Renal cortical epithelial cell (primary cell): Measurements from ENCODE around the gene CBX8. TPM values are rescaled to one million over a fixed set of nuclear protein-coding genes. Genes with fewer than 3 reads are reported as not detected.

Experiments used
- DNase-seq: peaks from one replicate; pipeline ENCODE4 v3.0.0-alpha.2; 2011; ENCODE audit warnings: low read depth
- total RNA-seq: library from RNA; depleted of rRNA; stranded (reverse); fragments of >200 nt; gene quantifications from 2 replicates; pipeline ENCODE4 v1.2.3, GENCODE V29; 2014

CBX8 gene
- total RNA-seq, 1 donor from 2014 or later, result 7.8 TPM

DNA sequence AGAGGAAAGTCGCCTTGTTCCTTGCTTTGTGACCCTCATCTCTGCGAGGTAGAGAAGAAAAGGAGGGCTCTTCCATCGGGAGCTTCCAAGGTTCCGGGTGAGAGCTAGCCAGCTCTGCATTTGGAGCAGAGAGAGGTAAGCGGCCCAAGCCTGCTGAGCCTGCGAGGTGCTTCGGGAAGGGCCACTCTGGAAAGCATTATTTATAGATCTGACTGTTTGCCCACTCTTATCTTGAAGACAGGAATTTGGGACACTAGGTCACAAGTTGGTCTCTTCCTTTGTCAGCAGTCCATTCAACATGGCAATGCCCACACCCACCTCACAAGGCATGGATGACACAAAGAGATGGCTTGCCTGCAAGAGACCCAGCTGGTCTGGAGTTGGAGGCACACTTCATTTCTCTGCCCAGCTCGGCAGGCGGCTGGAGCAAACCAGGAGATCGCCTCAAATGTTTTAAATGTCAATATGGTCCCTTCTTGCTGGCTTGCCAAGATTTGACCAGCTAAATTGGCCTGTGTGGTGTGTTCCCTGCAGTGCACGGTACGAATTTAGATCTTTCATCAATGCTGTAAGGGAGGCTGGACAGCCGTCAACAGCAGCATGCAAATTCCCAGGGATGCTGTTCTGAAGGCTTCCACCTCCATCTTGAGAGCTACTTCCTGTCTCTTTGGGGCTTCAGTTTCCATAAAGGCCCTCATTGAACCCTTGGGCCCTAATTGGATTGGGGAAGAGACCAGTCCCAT, 22.8 kb upstream of the CBX8 start:
- no peak for DNase-seq

DNA sequence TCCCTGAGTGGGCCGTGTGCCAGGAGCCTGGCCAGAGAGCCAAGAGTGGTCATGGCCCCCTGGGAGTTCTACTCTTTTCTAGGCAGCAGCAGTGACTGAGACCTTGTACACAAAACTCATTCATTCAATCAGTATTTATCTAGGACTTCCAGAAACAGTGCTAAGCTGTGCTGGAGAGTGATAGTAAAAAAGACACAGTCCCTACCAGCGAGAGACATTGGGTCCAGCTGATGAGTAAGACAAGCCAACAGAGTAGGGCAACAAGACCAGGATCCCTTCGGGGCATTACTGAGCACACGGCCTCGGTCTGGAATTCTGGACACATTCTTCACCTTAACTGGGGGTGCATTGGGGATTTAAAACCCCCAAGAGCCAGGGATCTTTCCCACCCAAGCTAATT, 22.2 kb upstream of the CBX8 start:
- no peak for DNase-seq

GRCh38 chr17:79818026-79818758, 21.3 kb upstream of the CBX8 start:
- DNase-seq, result no peak

DNA sequence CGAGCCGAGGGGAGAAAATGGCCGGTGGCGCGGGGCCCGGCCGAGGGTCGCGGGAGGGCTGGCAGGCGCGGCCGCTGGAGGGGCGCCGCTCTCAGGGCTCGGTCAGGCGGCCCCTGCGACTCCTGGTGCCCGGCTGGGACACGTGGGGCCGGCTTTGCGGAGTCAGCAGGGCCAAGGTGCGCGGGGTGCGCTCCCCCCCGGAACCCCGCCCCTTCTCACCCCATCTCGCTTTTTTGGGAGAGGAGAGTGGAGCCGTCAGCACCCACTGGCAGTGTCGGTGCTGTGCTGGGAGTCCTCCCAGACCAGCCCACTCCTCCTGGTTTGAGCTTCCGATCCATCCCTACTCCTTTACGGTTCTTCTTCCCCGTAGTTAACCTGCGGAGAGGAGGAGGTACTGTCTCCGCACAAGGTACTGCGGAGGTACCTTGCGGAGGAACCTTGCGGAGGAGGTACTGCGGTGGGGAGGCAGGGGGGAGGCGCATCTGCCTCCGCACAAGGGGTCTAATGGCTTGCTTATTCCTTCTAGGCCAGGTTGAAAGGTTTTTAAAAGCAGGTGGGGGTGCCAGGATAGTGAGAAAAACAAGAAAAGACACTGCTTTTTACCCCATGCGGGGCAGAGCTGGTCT, 19.1 kb upstream of the CBX8 start:
- DNase-seq, result no peak

- no peak for DNase-seq
These were observed 18.3 kb upstream of the CBX8 start for GRCh38 chr17:79814974-79815835.

- no peak for DNase-seq
These were observed 17.5 kb upstream of the CBX8 start for GRCh38 chr17:79814127-79814973.

DNA sequence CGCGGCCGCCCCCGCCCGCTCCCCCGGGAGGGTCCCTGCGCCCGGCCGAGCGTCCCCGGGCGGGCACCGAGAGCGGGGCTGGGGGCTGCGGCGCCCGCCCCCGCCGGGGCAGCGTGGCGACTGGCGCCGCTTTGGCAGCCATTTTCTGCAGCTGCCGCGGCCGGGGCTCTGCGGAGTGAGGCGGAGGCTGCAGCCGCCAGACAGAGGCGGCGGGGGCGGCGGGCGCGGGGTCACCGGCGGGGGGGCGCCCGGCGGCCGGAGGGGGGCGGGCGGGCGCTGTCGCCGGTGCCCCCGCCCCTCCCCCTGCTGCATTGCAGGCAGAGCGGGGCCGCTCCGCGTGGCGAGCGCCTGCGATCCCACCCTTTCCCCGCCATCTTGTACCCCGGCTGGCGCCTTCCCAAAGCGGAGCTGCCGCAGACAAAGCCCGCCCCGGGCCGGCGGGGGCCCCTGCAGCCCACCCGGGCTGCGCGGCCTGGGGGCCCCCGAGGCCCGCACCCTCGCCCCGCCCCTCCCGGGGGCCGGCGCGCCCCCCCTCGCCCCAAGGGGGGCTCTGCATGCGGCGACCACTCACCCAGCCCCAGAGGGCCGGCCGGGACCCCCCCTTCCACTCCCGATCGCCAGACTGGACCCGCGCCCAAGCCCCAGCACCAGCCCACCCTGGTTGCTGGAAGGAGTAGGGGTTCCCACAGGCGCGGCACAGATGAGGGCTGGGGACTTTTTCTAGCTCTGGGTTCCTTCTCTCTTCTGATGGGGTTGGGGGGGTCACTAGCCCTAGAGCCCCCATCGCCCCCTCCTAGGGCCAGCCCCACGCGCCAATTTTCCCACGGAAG, 16.6 kb upstream of the CBX8 start:
- no peak for DNase-seq

GRCh38 chr17:79812353-79813258, 15.7 kb upstream of the CBX8 start:
- no peak for DNase-seq

GRCh38 chr17:79811868-79812352, 15.0 kb upstream of the CBX8 start:
- no peak for DNase-seq

GRCh38 chr17:79811011-79811867, 14.4 kb upstream of the CBX8 start:
- DNase-seq, result no peak

- peak; percentile 52 for DNase-seq
These were observed 13.5 kb upstream of the CBX8 start for GRCh38 chr17:79810130-79811010.

DNA sequence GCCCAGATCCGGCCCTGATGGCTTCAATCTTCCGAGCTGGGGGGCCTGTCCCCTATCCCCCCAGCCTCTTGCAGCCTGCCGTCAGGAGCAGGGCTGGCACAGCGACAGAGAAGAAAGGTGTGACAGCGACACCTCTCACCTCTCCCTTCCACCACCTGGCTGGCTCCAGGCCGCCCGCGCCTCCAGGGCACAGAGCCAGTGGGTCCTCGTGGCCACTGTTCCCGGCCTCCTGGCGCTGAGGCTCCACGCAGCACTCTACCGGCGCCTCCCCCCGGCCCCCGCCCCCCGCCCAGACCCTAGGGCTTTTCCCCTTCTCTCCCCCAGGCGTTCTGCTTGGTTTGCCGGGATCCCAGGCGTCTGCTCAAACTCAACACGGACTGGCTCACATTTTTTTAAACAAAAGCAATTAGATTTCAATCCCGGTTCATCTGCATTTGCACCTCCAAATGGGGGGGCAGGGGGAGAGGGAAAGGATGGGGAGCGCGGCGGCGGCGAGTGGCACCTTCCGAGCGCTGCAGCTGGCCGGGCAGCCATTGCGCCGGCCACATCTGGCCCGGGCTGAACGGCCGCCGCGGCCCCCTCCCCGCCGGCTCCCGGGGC, 12.8 kb upstream of the CBX8 start:
- DNase-seq, result no peak

DNA sequence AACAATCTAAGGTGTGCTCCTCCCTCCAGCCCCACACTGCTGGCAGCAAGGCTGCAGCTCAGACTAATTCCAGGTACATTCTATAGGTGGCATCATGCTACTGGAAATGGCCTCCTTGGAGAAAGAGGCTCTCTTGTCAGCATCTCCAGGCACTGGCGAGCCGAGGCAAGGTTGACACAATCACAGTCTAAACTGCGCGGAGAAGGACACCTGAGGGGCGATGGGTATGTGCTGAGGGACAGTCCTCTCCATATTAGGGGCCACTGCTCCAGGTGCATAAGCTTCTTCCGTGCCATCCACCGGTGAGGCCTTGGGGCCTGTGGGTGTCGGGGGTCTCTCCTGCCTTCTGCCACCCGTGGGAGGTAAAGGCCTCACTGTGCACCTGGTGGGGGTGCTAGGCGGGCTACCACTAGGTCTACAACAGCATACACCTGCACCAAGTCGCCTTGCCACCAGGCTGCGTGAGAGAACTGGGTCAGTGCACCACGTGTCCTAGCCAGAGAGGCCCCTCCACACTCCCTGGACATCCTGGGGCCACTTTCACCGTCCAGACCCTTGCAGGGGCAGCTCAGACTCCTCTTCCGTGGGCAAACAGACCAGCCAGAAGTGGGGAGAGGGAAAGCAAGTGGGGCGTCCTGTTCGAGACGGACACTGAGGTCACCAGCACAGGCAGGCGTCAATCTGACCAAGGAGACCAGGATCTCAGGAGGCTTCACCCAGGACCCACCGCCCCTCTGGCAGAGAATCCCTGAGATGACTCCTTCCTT, 12.1 kb upstream of the CBX8 start:
- peak; percentile 69 for DNase-seq

GRCh38 chr17:79806863-79807720, 10.2 kb upstream of the CBX8 start:
- DNase-seq, result no peak

DNA sequence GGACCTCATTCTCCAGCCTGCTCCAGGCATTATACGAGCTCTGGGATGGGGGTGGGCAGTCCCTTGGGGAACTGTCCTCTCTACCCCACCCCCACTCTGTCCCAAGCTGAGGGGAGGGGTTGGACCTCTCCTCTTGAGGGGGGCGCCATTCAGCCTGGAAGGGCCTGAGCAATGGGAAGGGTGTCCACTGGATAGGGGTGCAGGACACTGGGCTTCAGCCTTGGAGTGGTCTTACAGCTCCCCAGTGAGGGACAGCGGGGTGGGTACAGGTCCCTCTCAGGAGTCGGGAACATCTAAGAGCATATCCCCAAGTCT, 9.5 kb upstream of the CBX8 start:
- no peak for DNase-seq
